AG20443 (cell line): ENCODE results near the gene UGT2A3.
"Not testable (repeated sequence)": the region's sequence is repeated elsewhere in the genome, so short reads cannot be mapped to it uniquely, and the experiment has no call there.

ENCODE experiments used
- DNase-seq: peaks from one replicate; pipeline ENCODE4 v3.0.0; 2012; ENCODE audit warnings: low spot score, mixed read lengths

The UGT2A3 gene

DNA sequence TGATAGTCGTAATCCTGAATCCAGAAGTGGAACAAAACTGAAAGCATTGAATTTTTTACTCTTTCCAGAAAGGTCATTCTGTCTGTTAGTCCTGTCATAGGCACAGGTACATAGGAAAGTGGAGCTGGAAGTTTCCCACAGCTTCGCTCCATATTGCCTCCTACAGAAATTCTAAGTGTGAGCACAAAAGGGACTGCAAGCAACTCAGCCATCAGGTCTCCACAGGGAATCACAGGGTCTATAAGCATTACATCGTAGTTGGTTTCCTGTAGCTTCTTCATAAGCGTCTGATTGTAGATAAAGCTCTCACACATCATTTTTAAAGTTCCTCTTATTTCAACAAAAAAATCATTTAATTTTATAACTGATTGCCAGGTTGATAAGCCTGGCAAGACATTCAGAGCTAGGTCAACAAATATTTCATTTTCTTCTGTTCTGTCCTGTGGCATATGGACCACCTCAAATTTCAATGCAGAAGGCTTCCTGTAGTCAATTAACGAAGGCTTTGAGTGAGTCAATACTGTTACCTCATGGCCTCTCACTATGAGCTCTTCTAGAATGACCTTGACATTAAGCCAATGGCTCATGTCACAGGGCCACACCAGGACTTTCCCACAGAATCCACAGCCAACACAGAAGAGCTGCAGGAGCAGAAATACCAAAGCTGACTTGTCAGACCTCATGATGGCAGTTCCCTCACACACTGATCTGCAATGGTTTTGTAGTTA is at the start of gene UGT2A3:
Gene UGT2A3 (minus strand): TSS at position 727 of the 728 bp plus-strand sequence. CDS start 44 bp downstream, at position 683.
- DNase-seq = no peak

DNA sequence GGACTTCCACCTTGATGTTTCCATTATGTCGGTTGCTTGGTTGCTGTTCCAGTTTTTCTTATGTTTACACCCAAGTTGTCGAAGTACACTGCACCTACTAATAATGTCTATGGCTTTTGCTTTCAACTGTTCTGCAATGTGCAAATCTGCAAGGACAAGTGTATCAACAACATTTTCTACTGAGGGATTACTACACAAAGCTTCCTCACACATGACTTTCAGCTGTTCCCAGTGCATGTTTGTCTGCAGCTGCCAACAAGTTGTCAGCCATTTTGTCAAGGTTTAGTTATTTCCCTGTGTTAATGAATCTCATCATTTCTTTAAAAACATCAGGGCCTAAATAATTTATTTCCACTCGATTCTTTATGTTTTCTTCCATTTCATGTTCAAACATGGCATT is 45.4 kb upstream of the UGT2A3 start:
- no peak for DNase-seq

- DNase-seq = no peak
These were observed 43.7 kb upstream of the UGT2A3 start for GRCh38 chr4:68995292-68995691.

- no peak for DNase-seq
These were observed 35.4 kb upstream of the UGT2A3 start for GRCh38 chr4:68987007-68987406.

GRCh38 chr4:68985442-68985841 is 33.8 kb upstream of the UGT2A3 start:
- DNase-seq = no peak

DNA sequence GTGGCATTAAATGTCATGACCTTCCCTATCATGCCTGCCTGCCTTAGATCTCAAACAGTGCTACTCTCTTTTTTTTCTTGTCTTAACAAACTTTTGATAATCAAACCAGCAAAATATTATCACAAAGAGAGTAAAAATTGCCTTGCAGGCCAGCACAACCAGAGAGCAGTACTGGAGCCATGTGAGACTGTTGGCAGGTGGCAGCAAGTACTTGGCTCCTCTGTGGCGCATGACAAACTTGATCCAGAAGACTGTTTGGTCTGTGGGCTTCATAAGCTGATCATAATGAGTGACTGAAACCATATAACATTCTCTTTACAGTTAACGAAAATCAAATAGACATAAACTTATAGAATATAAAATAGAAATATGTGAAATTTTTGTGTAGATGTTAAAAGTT is 33.3 kb upstream of the UGT2A3 start:
- DNase-seq = no peak

GRCh38 chr4:68963374-68963773 is 11.8 kb upstream of the UGT2A3 start:
- DNase-seq = no peak

DNA sequence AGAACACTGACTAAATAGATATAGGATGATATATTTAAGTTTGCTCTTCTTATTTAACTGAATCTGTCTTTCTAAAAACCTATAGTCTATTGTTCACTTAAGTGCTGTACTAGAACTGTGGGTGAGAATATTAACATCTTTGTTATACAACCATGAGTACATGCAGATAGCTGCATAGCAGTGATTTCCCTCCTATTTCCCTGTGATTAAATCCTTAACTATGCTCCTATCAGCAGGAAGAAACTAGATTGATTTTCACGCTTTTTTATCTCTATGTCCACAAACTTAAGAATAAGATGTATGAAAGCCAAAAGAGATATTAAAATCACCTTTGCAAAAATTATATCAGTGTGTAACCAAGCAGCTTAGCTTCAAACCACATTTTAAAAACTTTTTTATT is 11.3 kb upstream of the UGT2A3 start:
- DNase-seq = no peak

DNA sequence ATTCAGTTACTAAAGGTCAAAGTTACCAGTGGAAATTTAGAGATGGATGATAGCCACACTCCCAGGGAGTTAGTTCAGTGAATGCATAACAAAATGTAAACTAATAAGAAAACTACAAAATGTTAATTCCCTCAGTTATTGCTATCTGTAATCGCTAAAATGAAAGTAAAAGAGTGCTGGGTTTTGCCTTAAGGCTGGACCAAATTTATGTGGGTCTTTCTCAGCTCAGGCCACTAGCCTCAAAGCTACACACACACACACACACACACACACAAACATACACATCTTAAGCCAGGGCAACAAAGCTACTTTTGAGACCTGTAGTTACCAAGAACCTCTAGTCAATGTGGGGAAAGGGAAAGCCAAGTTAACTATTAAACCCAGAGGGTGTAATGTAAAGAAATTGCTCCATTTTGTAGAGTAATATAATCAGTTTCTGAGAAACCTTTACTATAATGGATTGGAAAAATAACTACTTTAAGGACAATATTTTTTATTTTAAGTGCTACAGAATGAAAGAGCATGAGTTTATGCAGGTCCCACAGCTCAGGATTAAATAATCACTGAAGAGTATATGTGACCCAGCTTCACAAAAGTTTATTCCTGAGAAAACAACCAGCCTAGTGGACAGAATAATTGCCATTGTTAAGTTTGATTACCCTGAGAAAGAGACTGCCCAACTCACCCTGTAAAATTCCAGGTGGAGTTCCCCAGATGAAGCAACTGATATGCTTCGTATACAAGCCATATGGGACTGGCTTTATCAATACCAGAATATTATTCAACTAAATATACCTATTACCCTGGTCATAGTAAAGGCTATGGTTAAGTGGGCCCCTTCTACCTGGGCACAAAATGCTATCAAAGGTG is 8.9 kb upstream of the UGT2A3 start:
- DNase-seq = no peak

DNA sequence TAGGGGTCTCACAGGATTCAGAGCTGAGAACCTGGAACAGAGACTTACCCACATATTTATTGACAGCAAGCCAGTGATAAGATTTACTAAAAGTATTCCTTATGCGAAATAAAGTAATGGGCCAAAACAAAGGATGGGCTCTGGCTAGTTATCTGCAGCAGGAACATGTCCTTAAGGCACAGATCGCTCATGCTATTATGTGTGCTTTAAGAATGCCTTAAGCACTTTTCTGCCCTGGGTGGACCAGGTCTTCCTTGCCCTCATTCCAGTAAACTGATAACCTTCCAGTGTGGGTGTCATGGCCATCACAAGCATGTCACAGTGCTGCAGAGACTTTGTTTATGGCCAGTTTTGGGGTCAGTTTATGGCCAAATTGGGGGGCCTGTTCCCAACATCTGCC is 7.5 kb upstream of the UGT2A3 start:
- not testable (repeated sequence) for DNase-seq

GRCh38 chr4:68954126-68954525 is 2.5 kb upstream of the UGT2A3 start:
- DNase-seq = no peak

GRCh38 chr4:68953056-68953596 is 1.5 kb upstream of the UGT2A3 start:
- no peak for DNase-seq

- DNase-seq = no peak
These were observed 392 bp upstream of the UGT2A3 start for GRCh38 chr4:68951806-68952585.

GRCh38 chr4:68950033-68950432 is 1.6 kb downstream of the UGT2A3 start:
- DNase-seq = no peak

- DNase-seq = no peak
These were observed 2.6 kb downstream of the UGT2A3 start for GRCh38 chr4:68948985-68949384.

GRCh38 chr4:68948044-68948743 is 3.4 kb downstream of the UGT2A3 start:
- DNase-seq = no peak

GRCh38 chr4:68929076-68929737 is 22.4 kb downstream of the UGT2A3 start:
- DNase-seq = no peak

DNA sequence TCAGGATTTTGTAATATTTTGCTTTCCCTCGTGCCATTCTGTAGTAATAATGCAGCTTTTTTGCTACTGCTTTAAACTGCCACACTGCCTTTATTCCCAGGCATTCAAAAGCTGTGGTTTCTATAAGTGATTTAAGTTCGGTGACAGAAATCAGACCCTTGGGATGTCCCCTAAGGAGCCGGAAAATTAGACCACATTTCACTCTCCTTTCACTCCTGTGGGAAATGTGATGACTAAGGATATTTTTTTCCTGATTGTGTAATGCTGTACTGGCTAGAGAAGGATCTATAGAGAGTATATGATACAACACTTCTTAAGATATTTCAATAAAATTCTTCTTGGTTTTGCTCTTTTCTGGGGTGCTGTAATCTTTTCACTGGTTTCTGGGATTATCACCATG is 24.4 kb downstream of the UGT2A3 start:
- no peak for DNase-seq

DNA sequence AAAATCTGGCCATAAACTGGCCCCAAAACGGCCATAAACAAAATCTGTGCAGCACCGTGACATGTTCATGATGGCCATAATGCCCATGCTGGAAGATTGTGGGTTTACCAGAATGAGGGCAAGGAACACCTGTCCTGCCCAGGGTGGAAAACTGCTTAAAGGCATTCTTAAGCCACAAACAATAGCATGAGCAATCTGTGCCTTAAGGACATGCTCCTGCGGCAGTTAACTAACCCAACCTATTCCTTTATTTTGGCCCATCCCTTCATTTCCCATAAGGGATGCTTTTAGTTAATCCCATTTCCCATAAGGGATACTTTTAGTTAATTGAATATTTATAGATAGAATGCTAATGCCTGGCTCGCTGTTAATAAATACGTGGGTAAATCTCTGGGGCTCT is 29.4 kb downstream of the UGT2A3 start:
- not testable (repeated sequence) for DNase-seq

GRCh38 chr4:68921051-68921450 is 30.6 kb downstream of the UGT2A3 start:
- DNase-seq = no peak

DNA sequence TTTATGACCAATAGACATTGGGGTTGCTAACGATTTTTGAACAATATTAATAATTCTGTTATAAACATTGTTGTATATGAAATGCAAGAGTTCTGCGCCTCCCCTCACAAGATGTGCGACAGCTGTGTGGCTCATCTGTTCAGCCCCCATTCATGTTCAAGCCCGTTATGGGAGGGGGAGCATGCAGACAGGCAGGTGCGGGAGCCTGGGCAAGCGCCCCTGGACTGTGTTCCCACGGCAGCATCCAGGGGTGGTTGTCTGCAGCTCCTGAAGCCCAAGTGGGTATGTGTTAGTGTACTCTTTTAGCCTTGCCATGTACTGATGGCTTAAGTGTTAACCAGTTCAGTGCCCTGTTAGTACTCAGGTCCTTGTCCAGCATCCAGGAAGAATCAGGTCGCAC is 34.6 kb downstream of the UGT2A3 start:
- DNase-seq = no peak
